Ovary (tissue), 9 donors: ENCODE data around the gene PCSK1N. TPM values are rescaled to one million over a fixed set of nuclear protein-coding genes. Genes with fewer than 3 reads are reported as not detected.

Experiments
- DNase-seq, 5 donors: peaks; one replicate each; pipeline ENCODE4 v3.0.0-alpha.2; 2019 to 2020
- H3K27ac ChIP-seq, 2 donors: fragments of 200-600 bp; one replicate each; pipeline versions ENCODE4 v1.5.1 to v1.8.0; 2019 to 2022
- H3K27me3 ChIP-seq: fragments of 200-600 bp; one replicate; pipeline ENCODE4 v1.8.0; 2022
- H3K36me3 ChIP-seq: fragments of 200-600 bp; sonication (generic); one replicate; pipeline ENCODE4 v1.5.1; 2019
- H3K4me1 ChIP-seq: one replicate; pipeline ENCODE4 v1.8.1; 2013; ENCODE audit warnings: mild to moderate bottlenecking, moderate library complexity; ENCODE audit not compliant: insufficient read depth
- H3K4me3 ChIP-seq: fragments of 200-600 bp; sonication (generic); one replicate; pipeline ENCODE4 v1.5.1; 2017
- H3K9me3 ChIP-seq, 2 donors: fragments of 200-600 bp in 1 of 2; sonication (generic) in 1 of 2; one replicate each; pipeline versions ENCODE4 v1.5.1 to v1.8.1; 2013 to 2019; ENCODE audit warnings: mild to moderate bottlenecking in 1 of 2, moderate library complexity in 1 of 2
- CTCF ChIP-seq, 3 donors: fragments of 450-650 bp in 2 of 3; fragments of 200-600 bp in 1 of 3; IDR thresholded peaks; one replicate each; pipeline versions ENCODE4 v1.5.1 to v1.8.0; 2016 to 2022; ENCODE audit warnings: antibody characterized with exemption in 3 of 3, mild to moderate bottlenecking in 1 of 3
- EP300 ChIP-seq: sonication (generic); formaldehyde crosslinking; IDR thresholded peaks from one replicate; pipeline ENCODE4 v1.6.1; 2017; ENCODE audit warnings: antibody characterized with exemption
- POLR2A ChIP-seq: fragments of 450-650 bp; IDR thresholded peaks from one replicate; pipeline ENCODE4 v1.6.1; 2017; ENCODE audit warnings: antibody characterized with exemption, mild to moderate bottlenecking, moderate library complexity
- WGBS, 3 donors: extraction: QIAGEN DNeasy Blood & Tissue Kit in 1 of 3; methylation state at CpG; one replicate each; pipeline versions ENCODE4 v1.1.5 to v1.1.7; 2013 to 2017; 5-methylcytosine and 5-hydroxymethylcytosine counted together
- intact Hi-C, 4 donors: fragments of 100-400 bp; cut with DNase I; formaldehyde crosslinking; loops; one replicate each; pipeline versions ENCODE4 v1.11.0 to v1.15.1; 2022 to 2023
- polyA plus RNA-seq, 2 donors: library from polyadenylated mRNA; stranded (reverse); fragments of 200-250 nt in 1 of 2; fragments of 350-450 nt in 1 of 2; fragmentation: Illumina TruSeq in 1 of 2; extraction: RNeasy Lipid Tissue Mini Kit (QIAGEN cat#74804) in 1 of 2; gene quantifications; one replicate each; pipeline ENCODE4 v1.2.3, GENCODE V29; 2013 to 2014
- total RNA-seq, 7 donors: library from RNA; depleted of rRNA in 2 of 7; stranded (reverse); fragments of >200 nt in 2 of 7; fragmentation: NEBNext Ultra II Directional in 3 of 7; extraction: Animal tissue kit (Norgen Biotek cat#: 25700) in 3 of 7; gene quantifications; one replicate each; pipeline versions ENCODE4 v1.1.0 to v1.2.4, GENCODE V29; 2016 to 2023
- donor health status: DM: no; HTN: no; CAD: no; lungs with moderate emphysema.
- donor health status: DM: no; HTN: no; CAD: no.
- donor health status: Bipolar disorder and iron deficiency.
- donor health status: DM: yes; HTN: yes; CAD: no.
- donor health status: DM: no; HTN: no; CAD: no.
- donor health status: DM: yes; HTN: yes; CAD: no.

PCSK1N gene
- total and polyA plus RNA-seq, 9 donors = 0.41 to 10.6 (median 0.81) TPM; not detected in 1

GRCh38 chrX:48789366-48790220 is 45.8 kb downstream of the PCSK1N start:
- no peak overlapping the region for H3K4me3 ChIP-seq
- TF ChIP-seq POLR2A (no peak), EP300 (no peak)
- no peak for DNase-seq
- H3K27ac ChIP-seq = no peak overlapping the region
- 64 to 73% (median 64%) methylated on average over 7 of the region's 7 CpGs for WGBS, 3 donors
- H3K36me3 ChIP-seq = no peaks in the 10 kb centered on the region
- intact Hi-C loops = no loop called here
- H3K4me1 ChIP-seq = no peaks in the 10 kb centered on the region
- H3K9me3 ChIP-seq = no peaks in the 10 kb centered on the region
- H3K27me3 ChIP-seq = no peaks in the 10 kb centered on the region

- DNase-seq = no peak
- H3K27me3 ChIP-seq = no peaks in the 10 kb centered on the region
- H3K4me3 ChIP-seq = no peak overlapping the region
- 40 to 50% (median 46%) methylated on average over 17 of the region's 17 CpGs for WGBS, 3 donors
- no peaks in the 10 kb centered on the region for H3K36me3 ChIP-seq
- intact Hi-C loops = no loop called here
- TF ChIP-seq POLR2A (no peak), EP300 (no peak), CTCF (IDR thresholded peaks at IDR 0.05) (no peak)
- no peak overlapping the region for H3K27ac ChIP-seq
- H3K4me1 ChIP-seq = no peaks in the 10 kb centered on the region
- no peaks in the 10 kb centered on the region for H3K9me3 ChIP-seq
Measured at GRCh38 chrX:48787505-48788443, 47.6 kb downstream of the PCSK1N start.

GRCh38 chrX:48786825-48787504 is 48.4 kb downstream of the PCSK1N start:
- H3K4me3 ChIP-seq = no peak overlapping the region
- WGBS, 3 donors = 52 to 62% (median 54%) methylated on average over 6 of the region's 6 CpGs
- TF ChIP-seq CTCF (IDR thresholded peaks at IDR 0.05) (no peak), POLR2A (no peak), EP300 (no peak)
- H3K27ac ChIP-seq = no peak overlapping the region
- DNase-seq = no peak
- no peaks in the 10 kb centered on the region for H3K36me3 ChIP-seq
- intact Hi-C loops = no loop called here
- H3K9me3 ChIP-seq = no peaks in the 10 kb centered on the region
- no peaks in the 10 kb centered on the region for H3K27me3 ChIP-seq
- H3K4me1 ChIP-seq = no peaks in the 10 kb centered on the region

GRCh38 chrX:48786341-48786800 is 49.0 kb downstream of the PCSK1N start, which contains the start of gene GATA1:
Gene GATA1, plus strand, starts transcription at chrX:48786590. Its CDS starts 4,520 bp downstream, at chrX:48791110.
- no peak within 1 kb of the TSS for H3K27ac ChIP-seq
- no peaks in the 10 kb centered on the region for H3K27me3 ChIP-seq
- intact Hi-C loops = no loop called here
- no peaks in the 10 kb centered on the region for H3K36me3 ChIP-seq
- H3K4me3 ChIP-seq = no peak within 1 kb of the TSS
- 63 to 72% (median 70%) methylated on average over 7 of the region's 7 CpGs for WGBS, 3 donors
- no peaks in the 10 kb centered on the region for H3K9me3 ChIP-seq
- TF ChIP-seq EP300 (no peak), CTCF (IDR thresholded peaks at IDR 0.05) (no peak), POLR2A (no peak)
- no peaks in the 10 kb centered on the region for H3K4me1 ChIP-seq
- DNase-seq = no peak
